HUES6 (cell line): Measurements from ENCODE around the gene SFI1.

Experiments used
- H3K27ac ChIP-seq: 2 replicates; pipeline ENCODE4 v1.7.0; 2013; ENCODE audit warnings: low read depth, mild to moderate bottlenecking, low read length, inconsistent platforms
- H3K27me3 ChIP-seq: 2 replicates; pipeline ENCODE4 v1.6.1; 2013; ENCODE audit warnings: low read length; ENCODE audit not compliant: control insufficient read depth, insufficient read depth
- H3K36me3 ChIP-seq: 2 replicates; pipeline ENCODE4 v1.6.1; 2013; ENCODE audit warnings: low read length; ENCODE audit not compliant: control insufficient read depth, insufficient read depth
- H3K4me1 ChIP-seq: 2 replicates; pipeline ENCODE4 v1.6.1; 2013; ENCODE audit warnings: low read length; ENCODE audit not compliant: control insufficient read depth, insufficient read depth
- H3K4me3 ChIP-seq: 2 replicates; pipeline ENCODE4 v1.5.1; 2013; ENCODE audit warnings: low read depth, low read length
- H3K9ac ChIP-seq: one replicate; pipeline ENCODE4 v1.6.1; 2013; ENCODE audit warnings: mild to moderate bottlenecking, low read length
- H3K9me3 ChIP-seq: 2 replicates; pipeline ENCODE4 v1.6.1; 2013; ENCODE audit warnings: low read depth, low read length; ENCODE audit not compliant: control insufficient read depth, insufficient read depth

The SFI1 gene

GRCh38 chr22:31572939-31573338, 76.6 kb downstream of the SFI1 start:
- H3K9ac ChIP-seq = no peak overlapping the region
- H3K27me3 ChIP-seq = no peaks in the 10 kb centered on the region
- no peak overlapping the region for H3K27ac ChIP-seq
- no peaks in the 10 kb centered on the region for H3K9me3 ChIP-seq
- no peaks in the 10 kb centered on the region for H3K4me1 ChIP-seq
- peaks cover 5% of the 10 kb centered on the region for H3K36me3 ChIP-seq
- no peak overlapping the region for H3K4me3 ChIP-seq

DNA sequence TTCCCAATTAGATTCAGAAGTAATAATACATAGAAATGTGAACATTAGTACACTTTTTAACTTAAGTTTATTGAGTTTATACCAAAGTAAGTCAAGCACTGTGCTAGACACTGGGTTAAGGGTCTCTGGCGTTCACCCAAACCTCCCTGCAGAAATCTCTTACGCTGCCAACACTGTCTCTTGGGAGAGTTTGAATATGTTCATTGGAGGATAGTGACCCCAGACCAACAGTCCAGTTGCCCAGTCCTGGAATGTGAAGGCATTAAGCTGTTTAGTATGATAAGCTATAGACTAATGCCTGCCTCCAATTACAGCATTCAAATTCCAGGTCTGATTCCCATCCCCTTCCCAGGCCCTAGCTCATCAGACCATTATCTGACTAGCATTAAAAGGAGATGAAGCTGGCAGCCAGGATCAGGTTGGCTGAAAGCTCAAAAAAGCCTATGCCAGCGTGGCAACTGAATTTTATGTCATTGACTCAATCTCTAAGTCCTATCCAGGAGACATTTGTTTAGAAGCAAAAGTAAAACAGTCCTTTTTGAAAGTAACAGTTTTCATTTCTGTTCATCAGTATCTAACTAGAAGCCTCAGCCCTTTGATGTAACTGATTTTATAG, 77.8 kb downstream of the SFI1 start:
- Histone ChIP-seq H3K4me1 (no peaks in the 10 kb centered on the region), H3K27me3 (no peaks in the 10 kb centered on the region), H3K27ac (no peak overlapping the region), H3K4me3 (no peak overlapping the region), H3K9me3 (no peaks in the 10 kb centered on the region), H3K36me3 (peaks cover 10% of the 10 kb centered on the region), H3K9ac (no peak overlapping the region)

DNA sequence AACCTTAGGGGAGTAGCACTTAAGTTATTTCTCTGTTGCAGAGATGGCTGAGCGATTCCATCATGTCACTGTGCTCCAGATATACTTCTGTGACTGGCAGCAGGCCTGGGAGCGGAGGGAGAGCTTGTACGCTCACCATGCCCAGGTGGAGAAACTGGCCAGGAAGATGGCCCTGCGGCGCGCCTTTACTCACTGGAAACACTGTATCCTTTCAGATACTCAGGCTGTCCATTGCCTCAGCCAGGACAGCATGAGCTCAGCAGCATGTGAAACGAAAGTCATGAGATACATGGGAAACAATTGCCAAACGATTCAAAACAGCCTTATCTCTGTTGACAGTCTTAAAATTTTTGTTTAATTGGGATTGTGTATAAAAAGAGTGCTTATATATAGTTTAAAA, 78.9 kb downstream of the SFI1 start:
- Histone ChIP-seq H3K27ac (no peak overlapping the region), H3K36me3 (peaks cover 10% of the 10 kb centered on the region), H3K27me3 (no peaks in the 10 kb centered on the region), H3K9ac (no peak overlapping the region), H3K9me3 (no peaks in the 10 kb centered on the region), H3K4me1 (no peaks in the 10 kb centered on the region), H3K4me3 (no peak overlapping the region)

- Histone ChIP-seq H3K27ac (no peak overlapping the region), H3K9ac (no peak overlapping the region), H3K4me1 (no peaks in the 10 kb centered on the region), H3K27me3 (no peaks in the 10 kb centered on the region), H3K36me3 (peaks cover 10% of the 10 kb centered on the region), H3K4me3 (no peak overlapping the region), H3K9me3 (no peaks in the 10 kb centered on the region)
Observed at GRCh38 chr22:31577711-31578110, 81.4 kb downstream of the SFI1 start.

DNA sequence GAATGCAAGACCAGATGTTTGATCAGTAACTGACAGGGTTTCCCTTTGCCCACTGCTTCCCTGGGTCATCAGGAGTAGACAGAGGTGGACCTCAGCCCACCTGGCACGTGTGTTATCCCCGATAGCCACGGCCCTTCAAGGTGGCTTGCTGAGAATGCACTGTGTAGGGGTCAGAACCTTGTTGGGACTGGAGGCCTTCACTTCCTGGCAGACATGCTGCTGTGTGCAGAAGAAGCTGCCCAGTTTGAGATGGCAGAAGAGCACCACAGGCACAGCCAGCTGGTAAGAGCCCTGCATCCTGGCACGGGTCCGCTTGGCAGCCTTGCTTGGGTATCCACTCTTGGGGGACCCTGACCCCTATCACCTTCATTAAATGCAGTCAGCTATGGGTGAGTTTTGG, 81.8 kb downstream of the SFI1 start:
- Histone ChIP-seq H3K9ac (no peak overlapping the region), H3K4me1 (no peaks in the 10 kb centered on the region), H3K36me3 (peaks cover 8% of the 10 kb centered on the region), H3K27ac (no peak overlapping the region), H3K4me3 (no peak overlapping the region), H3K27me3 (no peaks in the 10 kb centered on the region), H3K9me3 (no peaks in the 10 kb centered on the region)

- Histone ChIP-seq H3K27me3 (no peaks in the 10 kb centered on the region), H3K4me1 (no peaks in the 10 kb centered on the region), H3K4me3 (no peak overlapping the region), H3K9ac (no peak overlapping the region), H3K36me3 (peaks cover 8% of the 10 kb centered on the region), H3K27ac (no peak overlapping the region), H3K9me3 (no peaks in the 10 kb centered on the region)
Observed at GRCh38 chr22:31579835-31580242, 83.5 kb downstream of the SFI1 start.

GRCh38 chr22:31583861-31584485, 87.6 kb downstream of the SFI1 start:
- Histone ChIP-seq H3K9me3 (no peaks in the 10 kb centered on the region), H3K27ac (no peak overlapping the region), H3K36me3 (peaks cover 26% of the 10 kb centered on the region), H3K9ac (no peak overlapping the region), H3K4me1 (no peaks in the 10 kb centered on the region), H3K27me3 (no peaks in the 10 kb centered on the region), H3K4me3 (no peak overlapping the region)

- no peak overlapping the region for H3K9ac ChIP-seq
- H3K36me3 ChIP-seq = peaks cover 29% of the 10 kb centered on the region
- no peak overlapping the region for H3K27ac ChIP-seq
- no peaks in the 10 kb centered on the region for H3K9me3 ChIP-seq
- no peaks in the 10 kb centered on the region for H3K27me3 ChIP-seq
- no peak overlapping the region for H3K4me3 ChIP-seq
- H3K4me1 ChIP-seq = no peaks in the 10 kb centered on the region
Observed at GRCh38 chr22:31584804-31585160, 88.4 kb downstream of the SFI1 start.

DNA sequence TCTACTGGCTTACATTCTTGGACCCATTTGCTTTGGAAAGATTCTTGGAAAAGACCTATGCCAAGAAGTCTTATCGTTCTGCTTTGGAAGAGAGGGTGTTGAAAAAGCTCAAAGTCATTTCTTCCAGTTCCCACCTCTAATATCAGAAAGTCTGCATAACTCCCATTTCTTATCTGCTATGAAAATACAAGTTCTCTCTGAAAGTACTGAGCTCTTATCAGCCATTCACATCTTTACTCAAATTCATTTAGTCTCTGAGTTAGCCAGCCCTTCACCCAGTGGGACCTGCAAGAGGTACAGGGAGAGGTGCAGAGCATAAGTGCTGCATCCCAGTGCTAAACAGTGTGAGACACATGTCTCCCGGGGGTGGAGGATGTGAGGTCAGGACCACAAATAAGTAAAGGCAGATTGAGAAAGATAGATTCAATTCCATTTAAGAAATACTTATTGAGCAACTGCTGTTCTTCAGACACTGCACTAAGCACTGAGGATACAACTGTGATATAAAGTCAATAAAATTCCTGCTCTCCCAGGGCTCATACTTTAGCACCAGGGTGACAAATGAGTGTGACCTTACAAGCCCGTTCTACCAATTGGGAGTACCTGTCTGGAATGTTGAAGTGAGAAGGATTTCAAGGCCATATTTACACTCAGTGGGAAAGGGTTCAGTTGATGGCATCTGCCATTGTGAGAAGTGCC, 89.0 kb downstream of the SFI1 start:
- no peaks in the 10 kb centered on the region for H3K27me3 ChIP-seq
- peaks cover 29% of the 10 kb centered on the region for H3K36me3 ChIP-seq
- no peak overlapping the region for H3K27ac ChIP-seq
- H3K4me3 ChIP-seq = no peak overlapping the region
- no peak overlapping the region for H3K9ac ChIP-seq
- no peaks in the 10 kb centered on the region for H3K9me3 ChIP-seq
- H3K4me1 ChIP-seq = no peaks in the 10 kb centered on the region

DNA sequence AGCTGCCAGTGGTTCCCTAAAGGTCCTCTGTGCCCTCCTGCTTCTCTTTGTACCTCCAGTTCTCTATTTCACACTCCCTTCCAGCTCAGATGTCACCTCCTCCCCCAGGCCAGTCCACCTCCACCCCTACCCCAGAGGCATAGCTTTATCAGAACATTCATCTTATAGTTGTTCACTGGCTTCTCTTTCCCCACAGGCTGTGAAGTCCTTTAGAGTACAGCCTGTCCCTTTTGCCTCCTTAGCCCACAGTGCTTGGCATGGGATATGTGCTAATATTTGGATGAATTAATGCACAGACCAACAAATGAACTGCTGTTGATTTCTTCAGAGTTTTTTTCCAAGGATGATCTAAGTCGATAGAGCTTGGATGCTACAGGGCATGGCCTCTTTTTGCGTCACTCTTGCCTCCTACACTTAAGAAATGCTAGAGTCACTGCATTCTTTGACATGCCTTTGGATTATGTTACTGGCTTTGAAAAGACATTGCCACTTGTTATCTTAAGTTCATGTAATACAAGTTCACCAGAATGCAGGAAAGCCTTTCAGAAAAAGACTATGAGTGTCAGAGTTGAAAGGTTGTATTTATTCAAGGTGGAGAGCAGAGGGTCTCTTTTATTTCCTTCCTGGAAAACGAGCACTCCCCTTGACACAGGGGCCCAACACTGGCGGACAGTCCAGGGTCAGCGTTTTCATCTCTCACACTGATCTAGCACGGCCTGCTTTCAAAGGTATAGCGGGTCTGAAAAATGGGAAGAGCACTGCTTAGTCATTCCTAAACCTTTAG, 90.0 kb downstream of the SFI1 start:
- Histone ChIP-seq H3K9ac (no peak overlapping the region), H3K36me3 (peaks cover 29% of the 10 kb centered on the region), H3K27ac (no peak overlapping the region), H3K27me3 (no peaks in the 10 kb centered on the region), H3K9me3 (no peaks in the 10 kb centered on the region), H3K4me1 (no peaks in the 10 kb centered on the region), H3K4me3 (no peak overlapping the region)
